Endodermal cell (in vitro differentiated cells): Measurements from ENCODE around the gene SIGLECL1. TPM values are rescaled to one million over a fixed set of nuclear protein-coding genes. Genes with fewer than 3 reads are reported as not detected.

Source experiments
- DNase-seq: peaks from one replicate; pipeline ENCODE4 v3.0.0-alpha.2; 2017
- H3K27ac ChIP-seq: 2 replicates; pipeline ENCODE4 v1.5.1; 2013; ENCODE audit warnings: mild to moderate bottlenecking, low read depth, low read length, moderate library complexity
- H3K27me3 ChIP-seq: 2 replicates; pipeline ENCODE4 v1.6.1; 2013; ENCODE audit warnings: mild to moderate bottlenecking, low read length, moderate library complexity; ENCODE audit not compliant: insufficient read depth, control insufficient read depth, poor library complexity, severe bottlenecking
- H3K36me3 ChIP-seq: 2 replicates; pipeline ENCODE4 v1.7.0; 2013; ENCODE audit warnings: mild to moderate bottlenecking, low read length, moderate library complexity; ENCODE audit not compliant: control insufficient read depth, insufficient read depth
- H3K4me1 ChIP-seq: one replicate; pipeline ENCODE4 v1.7.0; 2013; ENCODE audit warnings: low read length; ENCODE audit not compliant: control insufficient read depth, insufficient read depth
- H3K4me3 ChIP-seq: 2 replicates; pipeline ENCODE4 v1.5.1; 2013; ENCODE audit warnings: mild to moderate bottlenecking, low read length, moderate library complexity
- H3K9ac ChIP-seq: 2 replicates; pipeline ENCODE4 v1.6.1; 2013; ENCODE audit warnings: mild to moderate bottlenecking, low read length, moderate library complexity; ENCODE audit not compliant: poor library complexity, severe bottlenecking; ENCODE audit errors: extremely low read depth
- H3K9me3 ChIP-seq: 2 replicates; pipeline ENCODE4 v1.6.1; 2013; ENCODE audit warnings: mild to moderate bottlenecking, low read length, moderate library complexity; ENCODE audit not compliant: control insufficient read depth
- H3K27ac Mint-ChIP-seq: 2 replicates; pipeline ENCODE4 v1.8.0; 2020; ENCODE audit warnings: mixed read lengths
- H3K27me3 Mint-ChIP-seq: 2 replicates; pipeline ENCODE4 v1.8.0; 2021; ENCODE audit warnings: mild to moderate bottlenecking, mixed read lengths; ENCODE audit not compliant: insufficient read depth
- H3K36me3 Mint-ChIP-seq: 2 replicates; pipeline ENCODE4 v1.8.0; 2020; ENCODE audit warnings: low read depth, mixed read lengths
- H3K4me1 Mint-ChIP-seq: 2 replicates; pipeline ENCODE4 v1.8.0; 2020; ENCODE audit warnings: mixed read lengths
- H3K4me3 Mint-ChIP-seq: 2 replicates; pipeline ENCODE4 v1.8.0; 2020; ENCODE audit warnings: mild to moderate bottlenecking, moderate library complexity, mixed read lengths
- H3K9me3 Mint-ChIP-seq: 2 replicates; pipeline ENCODE4 v1.8.0; 2020; ENCODE audit warnings: mild to moderate bottlenecking, mixed read lengths
- CTCF ChIP-seq: fragments of 200-600 bp; sonication (generic); conservative IDR thresholded peaks from 2 replicates; pipeline ENCODE4 v1.5.0; 2021; ENCODE audit warnings: antibody characterized with exemption, mild to moderate bottlenecking
- WGBS, 2 experiments: methylation state at CpG; one replicate each; pipeline versions ENCODE4 v1.1.5 to v1.1.7; 2013; ENCODE audit warnings: missing lambda C conversion rate in 2 of 2, mixed read lengths in 1 of 2; ENCODE audit not compliant: insufficient coverage in 1 of 2, insufficient read length in 1 of 2; 5-methylcytosine and 5-hydroxymethylcytosine counted together
- total RNA-seq, 2 donors: library from RNA; stranded (reverse); fragmentation: NEBNext Ultra II Directional in 1 of 2; extraction: Animal tissue kit (Norgen Biotek cat#: 25700) in 1 of 2; gene quantifications; 2 replicates in 1 of 2; 3 replicates in 1 of 2; pipeline ENCODE4 v1.2.1, GENCODE V29; 2021

Gene SIGLECL1
- total RNA-seq, 2 donors from 2014 or later = not detected

- Histone ChIP-seq H3K4me3 (no peak overlapping the region), H3K27me3 (no peaks in the 10 kb centered on the region), H3K9ac (no peak overlapping the region), H3K9me3 (peaks cover 13% of the 10 kb centered on the region), H3K36me3 (no peaks in the 10 kb centered on the region), H3K4me1 (peaks cover 7% of the 10 kb centered on the region), H3K27ac (no peak overlapping the region)
- H3K4me3 Mint-ChIP-seq = no peak overlapping the region
- no peaks in the 10 kb centered on the region for H3K36me3 Mint-ChIP-seq
- H3K27ac Mint-ChIP-seq = no peak overlapping the region
- H3K9me3 Mint-ChIP-seq = peaks cover under 1% of the 10 kb centered on the region
- no peak for TF ChIP-seq CTCF
- H3K4me1 Mint-ChIP-seq = peaks cover 17% of the 10 kb centered on the region
- H3K27me3 Mint-ChIP-seq = no peaks in the 10 kb centered on the region
- peak; percentile 3 for DNase-seq
- WGBS, 2 experiments = 94 to 100% methylated on average over 2 of the region's 2 CpGs
Measured at GRCh38 chr19:51256155-51256625, 5.3 kb downstream of the SIGLECL1 start.

- no peaks in the 10 kb centered on the region for H3K27me3 Mint-ChIP-seq
- WGBS, 2 experiments = 96% methylated on average over 2 of the region's 2 CpGs; no CpG with 5 or more reads in 1 of the 2 experiments
- peaks cover 13% of the 10 kb centered on the region for H3K9me3 ChIP-seq
- no peak overlapping the region for H3K4me3 Mint-ChIP-seq
- H3K4me1 ChIP-seq = peaks cover 7% of the 10 kb centered on the region
- no peaks in the 10 kb centered on the region for H3K36me3 ChIP-seq
- no peak overlapping the region for H3K27ac ChIP-seq
- H3K36me3 Mint-ChIP-seq = no peaks in the 10 kb centered on the region
- no peaks in the 10 kb centered on the region for H3K9me3 Mint-ChIP-seq
- DNase-seq = peak; percentile 34
- no peak overlapping the region for H3K27ac Mint-ChIP-seq
- no peaks in the 10 kb centered on the region for H3K27me3 ChIP-seq
- H3K9ac ChIP-seq = no peak overlapping the region
- peaks cover 17% of the 10 kb centered on the region for H3K4me1 Mint-ChIP-seq
- H3K4me3 ChIP-seq = peak overlapping the region; percentile 38
- no peak for TF ChIP-seq CTCF
Measured at GRCh38 chr19:51257471-51257870, 6.6 kb downstream of the SIGLECL1 start.

GRCh38 chr19:51258165-51259160, 7.6 kb downstream of the SIGLECL1 start:
- TF ChIP-seq CTCF = no peak
- no peak overlapping the region for H3K27ac Mint-ChIP-seq
- WGBS, 2 experiments = 91 to 96% methylated on average over 5 to 6 of the region's 6 CpGs

More at GRCh38 chr19:51258165-51259160, 7.6 kb downstream of the SIGLECL1 start:
- no peaks in the 10 kb centered on the region for H3K36me3 Mint-ChIP-seq
- H3K27me3 Mint-ChIP-seq = no peaks in the 10 kb centered on the region
- no peaks in the 10 kb centered on the region for H3K9me3 Mint-ChIP-seq
- Histone ChIP-seq H3K9me3 (peaks cover 13% of the 10 kb centered on the region), H3K4me1 (peaks cover 7% of the 10 kb centered on the region), H3K27ac (no peak overlapping the region), H3K4me3 (peak overlapping the region; percentile 38), H3K9ac (no peak overlapping the region), H3K27me3 (no peaks in the 10 kb centered on the region), H3K36me3 (no peaks in the 10 kb centered on the region)
- peaks cover 17% of the 10 kb centered on the region for H3K4me1 Mint-ChIP-seq
- peak; percentile 17 for DNase-seq
- no peak overlapping the region for H3K4me3 Mint-ChIP-seq
